B cell (primary cell): ENCODE results near the gene ARHGAP26.

Experiments used
- CTCF ChIP-seq: fragments of 200-600 bp; IDR thresholded peaks from one replicate; pipeline ENCODE4 v1.8.0; 2022; ENCODE audit warnings: antibody characterized with exemption, mild to moderate bottlenecking
- EZH2 ChIP-seq: IDR thresholded peaks from 2 replicates; pipeline ENCODE4 v1.6.1; 2012; ENCODE audit warnings: borderline replicate concordance, low read depth, mild to moderate bottlenecking, moderate library complexity, low read length; ENCODE audit not compliant: insufficient read depth, poor library complexity, severe bottlenecking

GRCh38 chr5:143147383-143147782 lies 377.2 kb downstream of the ARHGAP26 start:
- TF ChIP-seq CTCF = no peak
- no peak for TF ChIP-seq EZH2
